Calu3 (cell line): ENCODE data around the gene SMOC2. TPM values are rescaled to one million over a fixed set of nuclear protein-coding genes. Genes with fewer than 3 reads are reported as not detected.
"Not testable (repeated sequence)": the region's sequence is repeated elsewhere in the genome, so short reads cannot be mapped to it uniquely, and the experiment has no call there.

Experiments
- BruUV-seq: library from RNA; stranded (reverse); fragments of 400-500 nt; replicated peaks from 2 replicates; lab custom pipeline; 2021; lab: Mats Ljungman, UMichigan
- CTCF ChIA-PET: fragments of 300-600 bp; sonication (Branson Sonifier 250); formaldehyde crosslinking; loops from one replicate; lab custom pipeline; 2022; ENCODE audit warnings: antibody characterized with exemption; lab: Charles Lee
- DNase-seq: peaks from one replicate; pipeline ENCODE4 v3.0.0; 2022
- H3K27ac Mint-ChIP-seq: one replicate; pipeline ENCODE4 v1.8.0; 2022; ENCODE audit warnings: mixed read lengths; ENCODE audit not compliant: unreplicated experiment
- H3K27me3 Mint-ChIP-seq: one replicate; pipeline ENCODE4 v1.8.0; 2022; ENCODE audit warnings: mixed read lengths; ENCODE audit not compliant: unreplicated experiment
- H3K36me3 Mint-ChIP-seq: one replicate; pipeline ENCODE4 v1.8.0; 2022; ENCODE audit warnings: mild to moderate bottlenecking, moderate library complexity, mixed read lengths; ENCODE audit not compliant: insufficient read depth, unreplicated experiment
- H3K4me1 Mint-ChIP-seq: one replicate; pipeline ENCODE4 v1.8.0; 2022; ENCODE audit warnings: mild to moderate bottlenecking, low read depth, mixed read lengths; ENCODE audit not compliant: unreplicated experiment
- H3K4me3 Mint-ChIP-seq: one replicate; pipeline ENCODE4 v1.8.0; 2022; ENCODE audit warnings: mild to moderate bottlenecking, low read depth, moderate library complexity, mixed read lengths; ENCODE audit not compliant: unreplicated experiment
- H3K9me3 Mint-ChIP-seq: one replicate; pipeline ENCODE4 v1.8.0; 2022; ENCODE audit warnings: low read depth, mixed read lengths; ENCODE audit not compliant: unreplicated experiment
- CTCF ChIP-seq: fragments of 200-600 bp; IDR thresholded peaks from one replicate; pipeline ENCODE4 v1.8.0; 2022; ENCODE audit warnings: antibody characterized with exemption; ENCODE audit not compliant: unreplicated experiment
- intact Hi-C: fragments of 100-400 bp; cut with micrococcal nuclease; formaldehyde crosslinking; loops from one replicate; pipeline ENCODE4 v1.10.0; 2022; ENCODE audit not compliant: unreplicated experiment
- total RNA-seq: library from RNA; stranded (reverse); gene quantifications from 2 replicates; pipeline ENCODE4 v1.2.3, GENCODE V29; 2022

SMOC2 gene
- total RNA-seq, 1 experiment from 2014 or later, result 1.1 TPM

- no peak for DNase-seq
- Mint-ChIP-seq H3K36me3 (no peaks in the 10 kb centered on the region), H3K4me3 (no peak overlapping the region), H3K27me3 (no peaks in the 10 kb centered on the region), H3K9me3 (no peaks in the 10 kb centered on the region), H3K4me1 (no peaks in the 10 kb centered on the region), H3K27ac (no peak overlapping the region)
- intact Hi-C loops, result no loop called here
- BruUV-seq, result no TSS peak
- CTCF ChIA-PET, result no interaction called here
- TF ChIP-seq CTCF, result no peak
Measured at GRCh38 chr6:168699631-168700295, 258.8 kb downstream of the SMOC2 start.

DNA sequence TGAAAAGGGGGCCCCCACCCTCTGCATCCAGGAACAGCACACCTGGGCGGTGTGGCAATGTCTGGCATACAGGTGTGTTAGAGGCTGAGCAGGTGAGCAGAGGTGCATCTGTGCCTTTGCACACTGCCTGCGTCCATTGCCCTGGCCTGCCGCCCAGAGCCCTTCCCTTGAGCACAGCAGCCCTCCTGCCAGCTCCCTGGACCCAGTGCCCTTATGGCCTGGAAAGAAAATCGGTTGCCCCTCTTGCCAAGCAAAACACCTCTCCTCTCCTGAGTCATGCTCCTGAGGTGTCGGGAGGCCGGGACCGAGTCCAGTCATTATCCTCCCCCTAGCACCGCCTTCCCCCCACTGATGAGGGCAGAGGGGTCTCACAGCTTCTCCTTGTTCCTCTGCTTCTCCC is 259.9 kb downstream of the SMOC2 start:
- Mint-ChIP-seq H3K4me3 (no peak overlapping the region), H3K36me3 (no peaks in the 10 kb centered on the region), H3K4me1 (no peaks in the 10 kb centered on the region), H3K9me3 (no peaks in the 10 kb centered on the region), H3K27ac (no peak overlapping the region), H3K27me3 (no peaks in the 10 kb centered on the region)
- intact Hi-C loops, result no loop called here
- DNase-seq, result no peak
- no peak for TF ChIP-seq CTCF
- CTCF ChIA-PET, result no interaction called here
- BruUV-seq, result no TSS peak

DNA sequence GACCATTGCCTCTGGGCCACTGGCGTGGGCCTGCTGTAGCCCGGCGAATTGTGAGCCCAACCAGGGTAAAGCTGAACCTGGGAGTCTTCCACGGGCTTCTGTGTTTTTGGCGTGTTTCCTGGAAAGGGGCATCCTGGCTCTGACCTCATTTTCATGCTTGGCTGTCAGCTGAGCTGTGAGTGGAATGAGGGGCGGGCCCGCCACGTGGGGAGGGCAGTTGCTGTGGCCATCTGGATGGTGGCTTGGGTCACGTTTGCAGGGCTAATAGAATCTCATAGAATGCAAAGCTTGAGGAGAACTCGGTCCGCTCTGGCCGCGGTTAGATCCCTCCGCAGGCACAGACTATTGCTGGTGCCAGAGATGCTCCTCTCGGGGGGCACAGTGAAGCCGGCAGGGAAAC is 263.0 kb downstream of the SMOC2 start:
- no peaks in the 10 kb centered on the region for H3K9me3 Mint-ChIP-seq
- BruUV-seq, result no TSS peak
- no peak for TF ChIP-seq CTCF
- H3K27ac Mint-ChIP-seq, result no peak overlapping the region
- no peak for DNase-seq
- H3K4me1 Mint-ChIP-seq, result no peaks in the 10 kb centered on the region
- CTCF ChIA-PET, result no interaction called here
- no peaks in the 10 kb centered on the region for H3K36me3 Mint-ChIP-seq
- H3K4me3 Mint-ChIP-seq, result no peak overlapping the region
- no peaks in the 10 kb centered on the region for H3K27me3 Mint-ChIP-seq
- intact Hi-C loops, result no loop called here

DNA sequence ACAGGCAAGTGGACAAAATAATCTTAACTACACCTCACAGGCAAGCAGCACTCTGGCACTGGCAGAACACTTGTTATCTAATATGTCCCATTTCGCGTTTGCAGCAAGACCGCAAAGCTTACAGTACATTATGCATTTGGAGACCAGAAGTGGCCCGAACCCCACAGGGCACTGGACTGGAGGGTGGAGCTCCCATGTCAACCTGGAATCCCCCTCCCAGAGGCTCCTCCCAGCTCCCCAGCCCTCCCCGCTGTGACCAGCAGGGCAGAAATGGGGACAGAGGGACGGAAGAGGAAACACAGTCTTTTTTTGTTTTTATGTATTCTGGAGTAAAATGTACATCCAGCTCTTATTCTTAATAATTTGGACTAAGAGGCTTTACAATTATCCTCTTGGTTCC is 263.7 kb downstream of the SMOC2 start:
- no peak for TF ChIP-seq CTCF
- Mint-ChIP-seq H3K27me3 (no peaks in the 10 kb centered on the region), H3K4me1 (no peaks in the 10 kb centered on the region), H3K4me3 (no peak overlapping the region), H3K9me3 (no peaks in the 10 kb centered on the region), H3K27ac (no peak overlapping the region), H3K36me3 (no peaks in the 10 kb centered on the region)
- CTCF ChIA-PET, result no interaction called here
- no peak for DNase-seq
- intact Hi-C loops, result no loop called here
- no TSS peak for BruUV-seq

DNA sequence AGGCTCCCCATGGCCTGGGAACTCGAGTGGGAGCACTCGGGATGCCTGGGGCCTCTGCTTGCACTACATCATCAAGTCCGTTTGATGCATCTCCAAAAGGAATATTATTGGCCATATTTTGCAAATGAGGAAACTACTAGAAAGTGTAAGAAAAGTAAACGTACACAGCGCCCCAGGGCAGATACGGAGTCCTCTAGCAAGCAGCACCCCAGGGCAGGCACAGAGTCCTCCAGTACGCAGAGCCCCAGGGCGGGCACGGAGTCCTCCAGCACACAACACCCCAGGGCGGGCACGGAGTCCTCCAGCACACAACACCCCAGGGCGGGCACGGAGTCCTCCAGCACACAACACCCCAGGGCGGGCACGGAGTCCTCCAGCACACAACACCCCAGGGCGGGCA is 264.3 kb downstream of the SMOC2 start:
- H3K4me3 Mint-ChIP-seq, H3K27me3 Mint-ChIP-seq, H3K27ac Mint-ChIP-seq, BruUV-seq, H3K36me3 Mint-ChIP-seq, CTCF ChIA-PET, H3K4me1 Mint-ChIP-seq, intact Hi-C loops, H3K9me3 Mint-ChIP-seq, DNase-seq: not testable (repeated sequence)
